ENCODE results near the gene CFAP73. TPM values are rescaled to one million over a fixed set of nuclear protein-coding genes. Genes with fewer than 3 reads are reported as not detected.

Gene CFAP73
- polyA plus RNA-seq, 1 donor from 2014 or later = not detected

- Histone ChIP-seq H3K36me3 (ENCODE audit: insufficient read depth, low read length) (no peaks in the 10 kb centered on the region), H3K9ac (ENCODE audit: low read length) (no peak overlapping the region), H3K9me3 (ENCODE audit: low read length) (no peaks in the 10 kb centered on the region), H2AFZ (ENCODE audit: low read depth, low read length) (no peak overlapping the region), H3F3A (ENCODE audit: insufficient read depth, low read length, poor library complexity, severe bottlenecking) (no peaks in the 10 kb centered on the region), H4K20me1 (ENCODE audit: insufficient read depth) (no peaks in the 10 kb centered on the region), H3K27me3 (ENCODE audit: insufficient read depth, low read depth, low read length) (no peaks in the 10 kb centered on the region), H3K79me2 (replicated peaks; ENCODE audit: insufficient read depth, low read length) (no peaks in the 10 kb centered on the region), H3K4me3 (ENCODE audit: low read length) (no peak overlapping the region), H3K4me2 (ENCODE audit: low read length) (no peak overlapping the region), H3K9me2 (ENCODE audit: insufficient read depth, low read length) (no peaks in the 10 kb centered on the region), H3K27ac (ENCODE audit: low read length) (no peak overlapping the region)
- TF ChIP-seq RAD21 (conservative IDR thresholded peaks at IDR 0.05) = no peak
- TF ChIP-seq EZH2 (IDR thresholded peaks at IDR 0.05; ENCODE audit: borderline replicate concordance, insufficient read depth, low read length, poor library complexity, severe bottlenecking) = no peak
- TF ChIP-seq EP300 (conservative IDR thresholded peaks at IDR 0.05; ENCODE audit: poor library complexity, severe bottlenecking) = no peak
- no peak for TF ChIP-seq MXI1 (conservative IDR thresholded peaks at IDR 0.05; ENCODE audit: poor library complexity, severe bottlenecking)
- TF ChIP-seq REST (IDR thresholded peaks at IDR 0.05; ENCODE audit: borderline replicate concordance) = no peak
- no peak for TF ChIP-seq SMC3 (conservative IDR thresholded peaks at IDR 0.05; ENCODE audit: poor library complexity)
- TF ChIP-seq TAF1 (IDR thresholded peaks at IDR 0.05; ENCODE audit: low read depth) = no peak
- TF ChIP-seq POLR2AphosphoS5 (IDR thresholded peaks at IDR 0.05) = no peak
- TF ChIP-seq CTCF (IDR thresholded peaks at IDR 0.05; ENCODE audit: poor library complexity, severe bottlenecking) = no peak
Observed at GRCh38 chr12:113127791-113128199, 21.7 kb upstream of the CFAP73 start.

- Histone ChIP-seq H3K4me2 (ENCODE audit: low read length) (no peak overlapping the region), H3K4me3 (ENCODE audit: low read length) (no peak overlapping the region), H3K36me3 (ENCODE audit: insufficient read depth, low read length) (no peaks in the 10 kb centered on the region), H4K20me1 (ENCODE audit: insufficient read depth) (no peaks in the 10 kb centered on the region), H3K9me3 (ENCODE audit: low read length) (no peaks in the 10 kb centered on the region), H3K79me2 (replicated peaks; ENCODE audit: insufficient read depth, low read length) (no peaks in the 10 kb centered on the region), H3K9me2 (ENCODE audit: insufficient read depth, low read length) (no peaks in the 10 kb centered on the region), H3F3A (ENCODE audit: insufficient read depth, low read length, poor library complexity, severe bottlenecking) (no peaks in the 10 kb centered on the region), H3K27me3 (ENCODE audit: insufficient read depth, low read depth, low read length) (no peaks in the 10 kb centered on the region), H3K27ac (ENCODE audit: low read length) (no peak overlapping the region), H2AFZ (ENCODE audit: low read depth, low read length) (no peak overlapping the region), H3K9ac (ENCODE audit: low read length) (no peak overlapping the region)
- TF ChIP-seq RAD21 (conservative IDR thresholded peaks at IDR 0.05) (no peak), REST (IDR thresholded peaks at IDR 0.05; ENCODE audit: borderline replicate concordance) (no peak), EP300 (conservative IDR thresholded peaks at IDR 0.05; ENCODE audit: poor library complexity, severe bottlenecking) (no peak), EZH2 (IDR thresholded peaks at IDR 0.05; ENCODE audit: borderline replicate concordance, insufficient read depth, low read length, poor library complexity, severe bottlenecking) (no peak), CTCF (IDR thresholded peaks at IDR 0.05; ENCODE audit: poor library complexity, severe bottlenecking) (no peak), TAF1 (IDR thresholded peaks at IDR 0.05; ENCODE audit: low read depth) (no peak), MXI1 (conservative IDR thresholded peaks at IDR 0.05; ENCODE audit: poor library complexity, severe bottlenecking) (no peak), POLR2AphosphoS5 (IDR thresholded peaks at IDR 0.05) (no peak), SMC3 (conservative IDR thresholded peaks at IDR 0.05; ENCODE audit: poor library complexity) (no peak)
Observed at GRCh38 chr12:113128802-113129663, 20.5 kb upstream of the CFAP73 start.

Measured in neural cell (in vitro differentiated cells).